Sigmoid colon (tissue), 4 donors: ENCODE results near the gene SNX24.

Source experiments
- EP300 ChIP-seq, 4 donors: sonication (generic); formaldehyde crosslinking; IDR thresholded peaks; one replicate each; pipeline ENCODE4 v1.6.1; 2017; ENCODE audit warnings: antibody characterized with exemption in 4 of 4
- POLR2A ChIP-seq, 2 donors: fragments of 450-650 bp; IDR thresholded peaks; one replicate each; pipeline ENCODE4 v1.6.1; 2016; ENCODE audit warnings: antibody characterized with exemption in 2 of 2, mild to moderate bottlenecking in 2 of 2, moderate library complexity in 2 of 2
- POLR2AphosphoS5 ChIP-seq, 4 donors: sonication (generic); formaldehyde crosslinking; IDR thresholded peaks; one replicate each; pipeline ENCODE4 v1.6.1; 2017; ENCODE audit warnings: antibody characterized with exemption in 4 of 4
- TF ChIP-seq, protein P1 (sequence below), 4 experiments: fragments of 450-650 bp in 3 of 4; fragments of 200-600 bp in 1 of 4; IDR thresholded peaks; one replicate each; pipeline ENCODE4 v1.5.1; 2016 to 2019; ENCODE audit warnings: antibody characterized with exemption in 4 of 4, mild to moderate bottlenecking in 3 of 4, moderate library complexity in 2 of 4

DNA sequence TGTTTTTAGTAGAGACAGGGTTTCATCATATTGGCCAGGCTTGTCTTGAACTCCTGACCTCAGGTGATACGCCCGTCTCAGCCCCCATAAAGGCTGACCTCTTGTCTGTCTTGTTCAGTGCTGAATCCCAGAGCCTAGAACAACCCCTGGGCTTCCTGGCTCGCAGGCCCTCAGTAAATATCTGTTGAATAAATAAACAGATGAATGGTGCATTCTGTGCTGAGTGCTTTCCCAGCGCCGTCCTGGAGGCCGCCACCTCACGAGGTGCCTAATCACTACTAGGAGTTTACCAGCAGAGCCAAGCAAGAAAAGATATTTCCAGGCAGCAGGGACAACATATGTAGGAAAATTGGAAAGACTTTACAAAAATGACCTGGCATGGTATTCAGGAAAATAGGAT lies 88.5 kb downstream of the SNX24 start:
- TF ChIP-seq, protein P1, sequence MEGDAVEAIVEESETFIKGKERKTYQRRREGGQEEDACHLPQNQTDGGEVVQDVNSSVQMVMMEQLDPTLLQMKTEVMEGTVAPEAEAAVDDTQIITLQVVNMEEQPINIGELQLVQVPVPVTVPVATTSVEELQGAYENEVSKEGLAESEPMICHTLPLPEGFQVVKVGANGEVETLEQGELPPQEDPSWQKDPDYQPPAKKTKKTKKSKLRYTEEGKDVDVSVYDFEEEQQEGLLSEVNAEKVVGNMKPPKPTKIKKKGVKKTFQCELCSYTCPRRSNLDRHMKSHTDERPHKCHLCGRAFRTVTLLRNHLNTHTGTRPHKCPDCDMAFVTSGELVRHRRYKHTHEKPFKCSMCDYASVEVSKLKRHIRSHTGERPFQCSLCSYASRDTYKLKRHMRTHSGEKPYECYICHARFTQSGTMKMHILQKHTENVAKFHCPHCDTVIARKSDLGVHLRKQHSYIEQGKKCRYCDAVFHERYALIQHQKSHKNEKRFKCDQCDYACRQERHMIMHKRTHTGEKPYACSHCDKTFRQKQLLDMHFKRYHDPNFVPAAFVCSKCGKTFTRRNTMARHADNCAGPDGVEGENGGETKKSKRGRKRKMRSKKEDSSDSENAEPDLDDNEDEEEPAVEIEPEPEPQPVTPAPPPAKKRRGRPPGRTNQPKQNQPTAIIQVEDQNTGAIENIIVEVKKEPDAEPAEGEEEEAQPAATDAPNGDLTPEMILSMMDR (IDR thresholded peaks at IDR 0.05) = no peak
- TF ChIP-seq POLR2AphosphoS5 (IDR thresholded peaks at IDR 0.05) (no peak), EP300 (IDR thresholded peaks at IDR 0.05) (no peak), POLR2A (IDR thresholded peaks at IDR 0.05) (no peak)
